ENCODE results near the gene RCBTB2.
"Not testable (repeated sequence)": the region's sequence is repeated elsewhere in the genome, so short reads cannot be mapped to it uniquely, and the experiment has no call there.

Gene RCBTB2

DNA sequence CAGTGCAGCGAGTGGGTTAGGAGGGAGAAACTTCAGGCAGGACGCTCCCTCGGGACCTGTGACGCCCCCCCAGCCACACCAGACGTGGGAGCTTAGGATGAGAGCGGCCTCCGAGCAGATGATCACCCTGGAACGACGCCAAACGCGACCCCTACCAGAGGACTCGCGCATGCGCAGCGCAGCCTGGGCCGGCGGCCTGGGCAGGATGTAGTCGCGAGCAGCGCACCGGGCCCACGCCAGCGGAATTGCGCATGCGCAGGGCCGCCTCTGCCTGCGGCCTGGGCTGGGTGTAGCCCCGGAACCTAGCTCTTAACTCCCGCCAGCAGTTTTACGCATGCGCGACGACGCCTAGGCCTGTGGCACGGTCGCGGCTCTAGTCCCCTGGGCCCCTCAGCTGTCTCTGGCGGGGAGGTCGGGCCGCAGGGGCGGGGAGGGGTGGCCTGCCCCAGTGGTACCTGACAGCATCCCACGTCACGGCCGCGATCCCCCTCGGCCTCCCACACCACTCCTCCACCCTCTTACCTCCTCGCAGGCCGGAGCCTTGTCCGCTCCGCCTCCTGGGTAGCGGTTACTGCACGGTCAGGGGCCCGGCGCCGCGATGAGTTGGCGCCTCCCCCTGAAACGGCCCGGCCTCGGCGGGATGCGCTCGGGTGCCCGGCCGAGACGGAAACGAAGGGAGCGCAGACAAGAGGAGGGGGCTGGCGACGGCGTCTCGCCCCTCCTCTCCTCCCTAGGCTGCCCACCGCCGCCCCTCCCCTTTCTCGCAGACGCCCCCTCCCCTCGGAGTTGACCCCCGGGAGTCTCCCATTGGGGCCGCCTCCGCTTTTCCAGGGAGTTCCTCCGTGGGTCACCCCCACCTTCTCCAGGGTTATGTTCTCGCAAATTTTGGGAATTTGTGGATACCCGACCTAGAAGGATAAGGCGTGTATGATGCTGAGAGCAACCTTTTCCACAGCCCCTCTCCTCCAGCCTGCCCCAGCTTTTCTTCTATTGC, at the start of gene RCBTB2:
Gene RCBTB2, minus strand, starts transcription at position 575 of the 994 bp plus-strand sequence. CDS start 11,141 bp downstream, outside the sequence.
- peak; percentile 96 for DNase-seq

DNA sequence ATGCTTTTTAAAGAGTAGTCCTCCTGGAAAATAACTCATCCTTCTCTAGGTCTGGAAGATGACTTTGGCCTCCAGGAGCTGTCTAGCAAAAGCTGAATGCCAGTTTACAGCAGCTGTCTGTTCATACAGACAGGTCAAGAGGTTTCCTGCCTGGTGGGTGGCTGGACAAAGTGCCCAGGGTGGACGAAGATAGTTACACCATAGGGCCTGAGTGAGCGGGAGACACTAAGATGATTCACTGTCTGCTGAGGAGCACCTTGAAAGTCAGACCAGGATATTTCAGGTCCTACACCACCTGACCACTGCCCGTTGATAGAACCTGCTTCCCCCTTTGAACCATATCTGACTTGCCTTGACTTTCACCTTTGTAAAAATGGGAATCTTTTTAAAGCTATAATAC, 49.2 kb upstream of the RCBTB2 start:
- no peak for DNase-seq

DNA sequence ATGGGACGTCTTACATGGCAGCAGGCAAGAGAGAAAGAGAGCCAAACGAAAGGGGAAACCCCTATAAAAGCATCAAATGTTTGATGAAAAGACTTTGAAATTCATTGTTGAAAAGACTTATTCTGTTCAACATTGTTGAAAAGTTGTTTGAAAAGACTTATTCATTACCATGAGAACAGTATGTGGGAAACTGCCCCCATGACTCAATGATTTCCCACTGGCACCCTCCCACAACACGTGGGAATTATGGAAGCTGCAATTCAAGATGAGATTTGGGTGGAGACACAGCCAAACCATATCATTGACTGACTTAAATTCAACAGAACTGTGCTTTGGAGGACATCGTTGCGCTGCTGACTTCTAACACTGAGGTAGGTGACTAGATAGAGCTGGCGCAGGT, 48.0 kb upstream of the RCBTB2 start:
- DNase-seq: no peak

DNA sequence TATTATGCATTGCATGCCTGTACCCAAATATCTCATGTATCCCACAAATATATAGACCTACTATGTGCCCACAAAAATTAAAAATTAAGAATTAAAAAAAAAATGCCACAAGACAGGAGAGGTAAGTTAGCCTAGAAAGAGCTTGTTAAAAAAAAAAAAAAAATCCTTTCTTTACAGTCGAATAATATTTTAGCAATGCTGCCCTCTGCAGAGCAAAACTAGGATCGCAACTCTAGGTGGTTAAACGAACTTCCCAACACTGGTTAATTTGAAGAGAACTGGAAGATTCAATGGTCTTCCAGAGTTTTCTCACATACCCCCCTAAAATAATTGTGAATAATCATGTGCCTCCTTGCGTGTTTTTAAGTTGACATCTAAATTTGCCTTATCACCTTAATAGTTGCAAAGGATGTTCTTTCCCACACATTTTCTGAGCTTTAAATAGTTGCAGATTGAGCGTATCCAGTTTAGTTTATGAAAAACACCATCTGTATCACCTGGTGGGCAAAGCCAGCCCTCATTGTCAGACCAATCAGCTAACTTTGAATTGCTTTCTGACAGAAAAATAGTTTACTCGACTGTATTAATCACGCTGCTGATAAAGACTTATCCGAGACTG, 47.4 kb upstream of the RCBTB2 start:
- peak; percentile 48 for DNase-seq

DNA sequence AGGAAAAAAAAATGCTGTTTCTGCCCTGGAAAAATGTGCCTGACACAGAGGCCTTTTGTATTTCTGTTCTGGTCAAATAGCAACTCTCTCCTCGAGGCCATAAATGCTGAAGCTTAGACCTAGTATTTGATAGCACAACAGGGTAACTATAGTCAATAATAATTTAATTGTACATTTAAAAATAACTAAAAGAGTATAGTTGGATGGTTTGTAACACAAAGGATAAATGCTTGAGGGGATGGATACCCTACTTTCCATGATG, 47.0 kb upstream of the RCBTB2 start:
- DNase-seq: not testable (repeated sequence)

DNA sequence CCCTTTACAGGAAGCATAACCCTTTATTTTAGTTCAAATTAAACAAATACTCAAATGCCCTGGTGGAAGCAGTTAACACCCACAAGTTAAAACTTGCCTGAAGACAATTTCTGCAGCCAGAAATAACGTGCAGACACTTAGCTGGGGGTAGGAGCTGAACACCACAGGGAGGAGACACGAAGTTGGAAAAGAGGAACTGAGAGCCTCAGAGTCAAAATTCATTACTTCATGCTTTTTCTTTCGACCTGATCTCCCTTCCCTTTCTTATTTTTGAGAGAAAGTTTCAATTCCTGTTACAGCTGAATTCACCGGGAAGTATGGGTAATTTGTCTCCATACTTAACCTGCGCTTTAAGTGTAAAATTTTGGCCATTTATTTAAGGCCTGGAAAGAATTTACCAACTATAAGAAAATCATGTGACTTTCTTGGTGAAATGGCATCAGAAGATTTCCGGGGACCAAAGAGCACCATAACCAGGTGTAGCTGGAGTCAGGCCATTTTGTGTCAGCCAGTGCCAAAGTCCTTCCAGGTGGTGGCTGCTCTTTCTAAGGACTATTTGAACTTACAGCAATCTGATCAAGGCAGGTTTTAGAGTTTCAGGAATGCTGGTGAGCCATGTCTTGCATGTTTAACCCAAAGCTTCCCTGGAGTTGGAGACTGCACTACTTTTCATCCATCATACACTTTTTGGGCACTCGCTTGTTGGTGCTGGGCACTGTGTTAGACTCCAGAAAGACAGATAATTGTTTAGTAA, 46.5 kb upstream of the RCBTB2 start:
- no peak for DNase-seq

DNA sequence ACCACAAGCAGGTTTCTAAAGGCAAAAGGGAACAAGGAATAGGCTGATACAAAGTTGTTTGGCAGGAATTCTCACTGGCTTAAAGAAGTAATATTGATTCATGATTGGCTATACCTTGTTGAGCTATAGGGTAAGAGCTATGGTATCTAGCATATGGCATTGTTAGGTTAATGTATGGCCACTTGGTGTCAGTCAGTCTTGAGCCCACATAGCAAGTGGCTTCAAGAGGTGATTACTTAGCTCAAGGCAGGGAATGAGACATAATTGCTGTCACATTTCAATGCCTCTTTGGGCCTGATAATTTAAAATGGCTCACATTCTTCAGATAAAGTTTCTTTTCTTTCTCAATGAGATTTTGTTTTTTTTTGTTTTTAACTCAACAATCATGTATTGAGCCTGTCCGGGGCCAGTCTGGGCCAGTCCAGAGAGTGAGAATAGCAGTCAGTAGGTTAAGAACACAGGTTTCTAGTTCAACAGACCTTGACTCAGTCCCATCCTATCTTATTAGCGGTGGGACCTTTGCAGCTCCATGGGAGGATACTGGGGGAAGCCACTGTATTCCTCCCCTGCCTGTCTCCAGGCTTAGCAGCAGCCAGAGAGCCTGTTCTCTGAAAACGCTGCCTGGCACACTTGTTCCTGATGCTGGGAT, 45.8 kb upstream of the RCBTB2 start:
- DNase-seq: no peak

DNA sequence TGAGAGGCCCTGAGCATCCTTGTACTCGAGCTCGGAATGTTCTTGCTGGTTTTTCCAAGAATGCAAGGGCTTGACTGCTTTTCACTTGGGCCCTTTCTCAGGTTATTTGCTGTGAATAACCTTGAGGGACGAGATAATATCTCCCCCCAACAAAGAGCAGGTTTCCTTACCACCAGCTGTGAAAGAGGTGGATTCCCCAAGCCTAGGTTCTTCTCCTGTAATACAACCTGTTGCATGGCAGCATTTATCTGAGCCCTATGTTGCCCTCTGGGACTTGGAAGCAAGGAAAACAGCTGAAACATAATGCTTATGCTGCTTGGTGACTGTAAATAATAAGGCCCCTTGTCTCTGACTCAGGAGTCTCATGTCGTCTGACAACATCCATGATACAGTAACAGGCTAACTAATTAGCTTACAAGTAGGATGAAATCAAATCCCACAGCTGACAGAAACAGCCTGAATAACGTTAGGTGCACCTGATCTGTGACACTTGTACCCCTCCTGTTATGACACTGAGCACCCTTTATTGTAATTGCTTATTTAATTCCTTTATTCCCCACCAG, 43.6 kb upstream of the RCBTB2 start:
- DNase-seq: peak; percentile 48

DNA sequence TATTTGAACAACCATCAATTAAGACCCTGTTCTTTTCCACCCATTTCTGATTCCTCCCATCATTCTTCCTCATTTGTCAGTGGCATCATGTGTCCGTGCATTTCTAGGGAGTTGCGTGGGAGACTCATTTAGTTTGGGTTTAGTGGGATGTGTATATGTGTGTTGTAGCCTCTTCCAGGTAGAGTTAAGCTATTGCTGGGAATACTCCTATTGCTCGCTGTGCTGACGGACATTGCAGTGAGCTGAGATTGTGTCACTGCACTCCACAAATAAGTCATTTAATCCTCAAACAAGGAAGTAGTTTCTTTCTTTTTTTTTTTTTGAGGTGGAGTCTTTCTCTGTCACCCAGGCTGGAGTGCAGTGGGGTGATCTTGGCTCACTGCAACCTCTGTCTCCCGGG, 42.2 kb upstream of the RCBTB2 start:
- DNase-seq: no peak

DNA sequence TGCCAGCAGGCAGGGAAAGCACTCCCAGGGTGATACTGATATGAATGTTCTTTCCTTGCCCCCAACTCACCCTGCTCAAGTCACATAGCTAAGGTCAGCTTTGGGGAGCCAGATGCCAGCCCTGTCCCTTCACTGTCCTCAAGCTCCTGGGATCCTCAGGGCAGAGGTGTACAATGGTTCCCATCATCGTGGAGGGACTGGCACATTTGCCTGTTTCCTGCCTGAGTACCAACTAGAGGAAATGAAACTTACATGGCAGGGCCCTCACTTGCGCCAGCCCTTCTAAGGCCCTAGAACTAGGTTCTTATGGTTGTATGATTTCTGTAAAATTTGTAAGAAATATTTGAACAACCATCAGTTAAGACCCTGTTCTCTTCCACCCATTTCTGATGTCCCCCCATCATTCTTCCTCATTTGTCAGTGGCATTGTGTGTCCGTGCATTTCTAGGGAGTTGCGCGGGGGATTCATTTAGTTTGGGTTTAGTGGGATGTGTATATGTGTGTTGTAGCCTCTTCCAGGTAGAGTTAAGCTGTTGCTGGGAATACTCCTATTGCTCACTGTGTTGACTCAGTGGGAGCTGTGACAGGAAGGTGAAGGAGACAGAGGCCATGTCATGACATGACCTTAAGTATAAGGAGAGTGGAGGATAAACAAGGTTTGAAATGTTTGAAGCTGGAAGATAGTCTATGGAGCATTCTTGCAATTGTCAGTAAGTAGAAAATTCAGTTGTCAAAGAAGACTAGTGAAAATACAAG, 41.3 kb upstream of the RCBTB2 start:
- no peak for DNase-seq

DNA sequence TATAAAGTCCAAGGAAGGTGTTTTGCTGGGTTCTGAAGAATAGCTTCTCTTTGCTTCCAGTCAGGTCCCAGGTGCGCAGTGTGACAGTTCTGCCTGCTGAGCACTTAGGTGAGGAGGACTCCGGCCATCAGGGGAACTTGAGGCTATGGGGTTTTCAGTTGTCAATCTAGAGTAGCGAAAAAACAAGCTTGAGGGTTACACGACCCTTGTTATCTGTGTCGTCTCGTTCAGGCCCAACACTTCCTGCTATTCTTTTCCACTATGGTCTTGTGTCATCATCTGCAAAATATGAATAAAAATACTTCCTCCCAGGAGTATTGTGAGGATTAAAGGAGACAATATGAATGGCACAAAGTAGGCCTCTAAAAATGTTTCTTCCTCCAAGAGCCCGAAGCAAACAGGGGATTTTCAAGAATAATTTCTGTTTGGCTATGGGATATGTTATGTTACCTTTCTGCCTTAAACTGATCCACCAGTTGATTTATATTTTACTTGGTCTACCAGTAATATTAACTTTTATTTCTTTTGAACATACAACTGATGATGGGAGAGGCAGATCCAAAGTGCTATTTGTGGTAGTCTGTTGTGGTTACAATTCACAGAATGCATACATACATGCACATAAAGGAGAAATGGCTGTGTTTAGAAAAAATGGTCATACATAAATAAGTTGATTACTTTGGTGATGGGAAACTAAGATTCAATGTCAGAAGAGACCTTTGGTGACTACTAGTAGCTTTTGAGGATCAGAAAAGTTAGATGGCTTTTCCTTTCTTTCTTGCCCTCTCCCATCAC, 40.5 kb upstream of the RCBTB2 start:
- no peak for DNase-seq

DNA sequence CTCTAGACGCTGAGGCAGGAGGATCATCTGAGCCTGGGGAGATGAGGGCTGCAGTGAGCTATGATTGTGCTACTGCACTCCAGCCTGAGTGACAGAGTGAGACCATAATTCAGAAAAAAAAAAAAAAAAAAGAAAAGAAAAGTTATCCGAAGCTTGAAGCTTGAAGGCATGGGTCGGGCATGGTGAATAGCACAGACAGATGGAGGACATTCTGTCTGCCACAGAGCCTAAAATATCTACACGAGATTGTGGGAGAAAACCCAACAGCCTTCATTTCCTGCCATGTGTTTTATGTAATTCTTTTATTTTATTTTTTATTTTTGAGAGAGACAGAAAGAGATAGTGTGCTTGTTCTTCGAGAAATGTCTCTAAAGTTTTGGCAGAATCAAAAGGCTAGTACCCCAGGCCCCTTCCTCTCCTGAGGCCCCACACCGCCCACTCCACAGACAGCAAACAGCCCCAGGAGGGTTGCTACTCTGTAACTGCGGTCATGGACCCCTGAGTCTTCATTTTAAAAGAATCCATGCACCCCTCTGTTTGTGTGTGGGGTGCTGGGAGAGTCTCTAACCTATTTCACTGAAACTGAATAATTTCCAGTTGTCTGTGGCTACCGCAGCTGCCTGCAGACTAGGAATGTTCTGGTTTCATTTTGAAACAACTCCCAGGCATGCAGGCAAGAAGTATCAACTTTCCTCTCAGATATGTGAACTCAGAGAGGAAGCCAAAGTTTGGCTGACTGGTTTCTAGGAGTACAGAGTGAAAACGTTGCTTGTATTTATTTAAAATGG, 38.4 kb upstream of the RCBTB2 start:
- no peak for DNase-seq

DNA sequence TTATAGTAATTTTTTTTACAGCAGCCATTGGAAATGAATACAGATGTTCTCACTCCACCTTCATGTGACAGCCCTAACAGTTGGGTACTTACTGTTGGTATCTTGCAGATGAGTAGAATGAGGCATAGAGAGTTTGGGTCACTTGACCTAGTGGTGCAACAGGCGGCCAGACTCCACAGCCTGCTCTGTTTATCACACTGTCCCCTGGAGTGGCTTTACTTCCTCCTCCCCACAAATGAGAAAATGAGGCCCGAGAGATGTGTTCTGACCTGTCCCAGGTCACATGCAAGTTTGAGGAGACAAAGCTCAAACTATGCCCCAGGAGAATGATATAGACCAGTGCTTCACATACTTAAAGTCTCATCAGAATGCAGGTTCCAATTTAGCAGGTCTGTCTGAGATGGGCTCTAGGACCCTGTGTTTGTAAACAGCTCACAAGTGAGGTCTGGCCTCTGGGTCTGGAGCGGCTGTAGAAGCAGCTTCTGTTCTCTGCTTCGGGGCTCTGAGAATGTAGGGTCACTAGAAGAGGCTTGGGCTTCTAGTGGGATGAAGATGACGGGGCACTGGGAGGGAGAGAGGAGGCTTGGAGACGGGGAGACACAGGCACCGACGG, 37.4 kb upstream of the RCBTB2 start:
- DNase-seq: no peak

DNA sequence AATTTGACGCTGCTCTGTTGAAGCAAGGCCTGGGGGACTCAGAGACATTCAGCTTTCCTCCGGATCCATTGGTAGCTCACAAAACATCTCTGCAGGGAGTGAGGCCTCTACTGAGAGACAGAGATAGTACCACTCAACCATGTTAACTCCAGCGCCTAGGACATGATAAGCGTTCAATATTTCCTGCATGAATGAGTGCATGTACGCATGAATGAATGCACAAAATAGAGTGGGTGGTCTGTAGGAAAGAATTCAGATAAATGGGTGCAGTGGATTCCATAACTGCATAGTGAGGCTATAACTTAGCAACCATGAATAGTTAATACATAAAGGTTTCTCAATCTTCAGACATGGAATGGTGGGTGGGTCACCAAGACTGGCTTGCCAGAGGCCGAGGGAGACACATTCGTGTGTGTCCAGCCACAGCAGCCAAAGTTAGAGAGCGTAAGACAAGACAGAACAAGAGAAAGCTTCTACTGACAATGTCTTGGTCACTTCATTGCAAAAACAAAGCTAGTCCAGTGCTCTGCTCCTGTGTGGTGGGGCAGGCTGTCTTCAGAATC, 36.3 kb upstream of the RCBTB2 start:
- no peak for DNase-seq

DNA sequence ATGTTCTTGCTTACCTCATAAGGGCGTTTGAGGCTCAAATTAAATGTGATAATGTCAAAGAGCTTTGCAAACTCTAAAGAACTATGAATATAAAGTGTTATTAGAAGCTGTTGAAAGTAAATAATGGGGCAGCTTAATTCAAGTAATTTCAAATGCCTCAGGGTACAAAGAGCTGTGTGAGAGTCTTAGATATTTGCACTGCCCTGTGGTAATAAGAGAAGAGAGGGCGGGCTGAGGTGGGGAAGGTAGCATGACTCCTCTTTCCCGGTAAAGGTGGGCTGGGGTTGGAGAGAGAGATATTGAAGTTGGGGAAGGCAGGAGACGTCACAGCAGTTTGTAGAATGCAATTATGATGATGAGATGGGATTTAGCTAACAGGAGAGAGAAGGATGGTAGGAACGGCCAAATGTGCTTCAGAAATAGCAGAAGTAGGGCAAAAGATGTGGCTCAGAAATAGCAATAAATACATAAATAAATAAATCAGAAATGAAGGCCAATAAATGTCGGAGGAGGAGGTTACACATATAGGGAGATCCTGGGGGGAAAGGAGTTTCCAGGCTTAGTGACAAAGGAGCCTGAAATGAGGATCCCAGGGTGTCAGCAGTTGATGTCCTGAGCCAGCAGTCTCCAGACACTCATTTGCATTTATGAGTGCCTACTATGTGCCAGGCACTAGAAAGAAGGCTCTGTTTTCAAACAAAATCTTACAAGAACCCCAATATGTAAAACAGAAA, 35.7 kb upstream of the RCBTB2 start:
- DNase-seq: no peak

DNA sequence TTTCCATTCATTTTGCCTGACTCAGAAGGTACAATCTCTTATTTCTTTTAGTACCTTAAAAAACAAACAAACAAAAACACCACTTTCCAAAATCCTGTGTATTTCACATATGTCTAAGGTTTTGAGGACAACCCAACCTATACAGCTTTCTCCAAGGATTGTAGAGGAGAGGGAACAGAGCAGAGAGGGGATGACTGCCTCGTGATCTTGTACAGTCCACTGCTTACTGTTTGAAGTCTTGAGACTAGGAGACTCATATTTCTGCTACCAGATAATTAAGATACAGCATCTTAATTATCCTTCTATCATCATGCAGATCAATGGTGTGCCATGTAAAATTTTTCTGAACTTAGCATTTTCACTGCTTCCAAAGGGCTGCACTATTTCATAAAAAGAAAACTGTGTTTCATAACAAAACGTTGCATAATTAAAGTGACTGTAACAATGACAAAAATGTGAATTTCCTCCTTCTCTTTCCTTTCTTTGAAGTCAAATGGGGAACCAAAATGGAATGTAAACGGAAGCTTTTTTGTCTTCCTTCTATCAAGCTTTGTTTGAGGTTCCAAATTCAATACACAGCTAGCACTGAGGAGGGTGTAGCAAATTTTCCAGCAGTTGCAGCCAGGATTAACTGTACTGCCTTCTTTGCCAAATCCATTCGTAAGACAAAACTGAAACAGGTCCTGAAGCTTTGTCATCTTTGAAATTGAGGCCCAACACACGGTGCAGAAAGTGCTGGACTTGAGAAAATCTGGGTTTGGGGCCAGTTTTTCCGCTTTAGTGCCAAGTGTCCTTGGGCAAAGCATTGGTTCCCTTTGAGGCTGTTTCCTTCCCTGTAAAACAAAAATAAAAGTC, 34.9 kb upstream of the RCBTB2 start:
- DNase-seq: no peak

DNA sequence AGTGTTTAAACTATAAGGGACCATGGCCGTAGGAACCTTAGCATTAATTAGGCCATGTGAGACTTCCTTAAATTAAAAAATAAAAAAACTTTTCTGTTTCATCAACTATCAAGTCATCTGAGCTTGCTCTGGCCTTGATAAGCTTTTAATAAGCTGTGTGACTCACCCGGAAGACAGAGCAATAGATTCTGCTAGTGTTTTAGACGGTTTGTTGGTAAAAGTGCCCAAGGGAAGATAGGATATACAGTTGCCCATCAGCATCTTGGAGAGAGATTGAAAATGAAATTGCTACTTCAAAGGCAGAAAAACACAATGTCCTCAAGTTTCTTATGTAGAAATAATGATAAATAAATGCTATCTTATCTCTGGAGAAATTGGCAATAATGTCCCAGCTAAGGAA, 31.2 kb upstream of the RCBTB2 start:
- no peak for DNase-seq

DNA sequence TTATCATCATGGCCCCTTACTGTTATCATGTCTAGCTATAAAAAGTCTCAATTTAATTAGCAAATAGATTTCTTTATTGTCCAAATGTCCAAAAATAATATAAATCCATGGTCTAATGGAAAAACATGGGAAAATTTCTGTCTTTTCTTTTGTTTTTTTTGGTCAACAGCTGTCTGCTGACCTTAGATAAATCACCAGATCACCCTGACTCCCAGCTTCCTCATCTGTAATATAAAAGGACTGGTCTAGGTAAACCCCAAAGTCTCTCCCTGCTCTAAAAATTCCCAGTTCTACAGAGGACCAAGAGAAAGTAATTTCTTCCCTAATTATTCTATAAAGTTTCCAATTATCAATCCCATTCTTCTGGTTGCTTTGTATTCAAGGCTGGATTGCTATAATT, 30.7 kb upstream of the RCBTB2 start:
- DNase-seq: no peak
